SU-DHL-6 (cell line): Measurements from ENCODE around the gene CPVL.

ENCODE experiments used
- H2AFZ ChIP-seq: fragments of 200-600 bp; sonication (generic); 2 replicates; pipeline ENCODE4 v1.6.1; 2014; ENCODE audit warnings: low read depth, mild to moderate bottlenecking, moderate library complexity, mixed read lengths, antibody characterized with exemption, low read length; ENCODE audit not compliant: severe bottlenecking
- H3F3A ChIP-seq: fragments of 200-600 bp; shearing (Covaris generic); 2 replicates; pipeline ENCODE4 v1.6.0; 2016; ENCODE audit warnings: antibody characterized with exemption, mild to moderate bottlenecking; ENCODE audit not compliant: insufficient read depth
- H3K27ac ChIP-seq: fragments of 200-600 bp; sonication (generic); 2 replicates; pipeline ENCODE4 v1.5.1; 2016; ENCODE audit warnings: low read depth, mild to moderate bottlenecking, low read length, moderate library complexity, mixed read lengths
- H3K27me3 ChIP-seq: fragments of 200-600 bp; sonication (generic), shearing (Covaris generic); 2 replicates; pipeline ENCODE4 v1.6.0; 2014; ENCODE audit warnings: mild to moderate bottlenecking, low read length
- H3K36me3 ChIP-seq: fragments of 200-600 bp; sonication (generic); 2 replicates; pipeline ENCODE4 v1.6.1; 2014; ENCODE audit warnings: mild to moderate bottlenecking, low read length, mixed read lengths
- H3K4me2 ChIP-seq: fragments of 300-600, 200-600 bp; shearing (Covaris generic), sonication (generic); 2 replicates; pipeline ENCODE4 v1.6.0; 2014; ENCODE audit warnings: low read length, low read depth, mild to moderate bottlenecking; ENCODE audit not compliant: poor library complexity, severe bottlenecking
- H3K4me3 ChIP-seq: fragments of 200-600 bp; sonication (generic); 2 replicates; pipeline ENCODE4 v1.5.1; 2014; ENCODE audit warnings: antibody characterized with exemption, low read length, mild to moderate bottlenecking, mixed read lengths; ENCODE audit not compliant: insufficient read depth, poor library complexity, severe bottlenecking
- H3K79me2 ChIP-seq: fragments of 200-600 bp; sonication (generic); 2 replicates; pipeline ENCODE4 v1.6.1; 2014; ENCODE audit warnings: mild to moderate bottlenecking, low read length, moderate library complexity; ENCODE audit not compliant: insufficient read depth
- H3K9ac ChIP-seq: fragments of 200-600 bp; sonication (generic); 2 replicates; pipeline ENCODE4 v1.7.0; 2014; ENCODE audit warnings: mild to moderate bottlenecking, low read length
- H3K9me2 ChIP-seq: fragments of 200-600 bp; sonication (generic); replicated peaks from 2 replicates; pipeline ENCODE4 v1.6.1; 2014; ENCODE audit warnings: low read length; ENCODE audit not compliant: insufficient read depth
- H3K9me3 ChIP-seq: fragments of 200-600 bp; sonication (generic); 2 replicates; pipeline ENCODE4 v1.6.1; 2014; ENCODE audit warnings: low read length, mixed read lengths; ENCODE audit not compliant: insufficient read depth
- H4K20me1 ChIP-seq: fragments of 200-600 bp; sonication (generic); 2 replicates; pipeline ENCODE4 v1.6.1; 2014; ENCODE audit warnings: low read depth, mild to moderate bottlenecking, antibody characterized with exemption, low read length, moderate library complexity, mixed read lengths
- EZH2phosphoT487 ChIP-seq: fragments of 200-600 bp; sonication (generic), shearing (Covaris generic); conservative IDR thresholded peaks from 2 replicates; pipeline ENCODE4 v1.6.1; 2018; ENCODE audit warnings: mild to moderate bottlenecking, antibody characterized with exemption, low read length, moderate library complexity, mixed read lengths
- TF ChIP-seq, protein P1 (sequence below): fragments of 200-600 bp; sonication (generic); IDR thresholded peaks from one replicate; pipeline ENCODE4 v1.5.1; 2017; ENCODE audit warnings: antibody characterized with exemption, mild to moderate bottlenecking, low read length, moderate library complexity; ENCODE audit not compliant: insufficient read depth, poor library complexity, severe bottlenecking

CPVL gene

DNA sequence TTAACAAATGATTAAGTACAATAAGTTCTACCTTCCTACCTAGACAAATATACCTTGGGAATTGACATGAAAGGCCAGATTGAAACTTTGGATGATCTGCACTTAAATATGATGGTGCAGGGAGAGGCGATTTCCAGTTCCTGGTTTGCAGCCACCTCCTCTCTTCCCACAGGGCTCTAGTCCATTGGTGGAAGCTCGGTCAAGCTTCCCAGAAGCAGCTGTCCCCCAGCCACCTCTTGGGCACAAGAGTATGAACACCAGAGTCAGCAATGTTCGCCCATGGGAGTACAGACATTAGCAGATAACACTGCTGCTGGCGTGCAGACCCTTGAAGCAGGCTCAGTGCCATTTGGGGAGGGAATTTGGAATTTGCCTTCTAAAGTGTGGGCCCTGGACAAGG, 1.5 kb upstream of the CPVL start:
- no peak overlapping the region for H3K27ac ChIP-seq
- H3K4me3 ChIP-seq, result no peak overlapping the region
- H3K9ac ChIP-seq, result no peak overlapping the region
- H3K36me3 ChIP-seq, result no peaks in the 10 kb centered on the region
- H3K4me2 ChIP-seq, result no peak overlapping the region
- no peaks in the 10 kb centered on the region for H3K9me3 ChIP-seq
- H2AFZ ChIP-seq, result no peak overlapping the region
- H4K20me1 ChIP-seq, result no peaks in the 10 kb centered on the region
- no peaks in the 10 kb centered on the region for H3K9me2 ChIP-seq
- TF ChIP-seq, protein P1, sequence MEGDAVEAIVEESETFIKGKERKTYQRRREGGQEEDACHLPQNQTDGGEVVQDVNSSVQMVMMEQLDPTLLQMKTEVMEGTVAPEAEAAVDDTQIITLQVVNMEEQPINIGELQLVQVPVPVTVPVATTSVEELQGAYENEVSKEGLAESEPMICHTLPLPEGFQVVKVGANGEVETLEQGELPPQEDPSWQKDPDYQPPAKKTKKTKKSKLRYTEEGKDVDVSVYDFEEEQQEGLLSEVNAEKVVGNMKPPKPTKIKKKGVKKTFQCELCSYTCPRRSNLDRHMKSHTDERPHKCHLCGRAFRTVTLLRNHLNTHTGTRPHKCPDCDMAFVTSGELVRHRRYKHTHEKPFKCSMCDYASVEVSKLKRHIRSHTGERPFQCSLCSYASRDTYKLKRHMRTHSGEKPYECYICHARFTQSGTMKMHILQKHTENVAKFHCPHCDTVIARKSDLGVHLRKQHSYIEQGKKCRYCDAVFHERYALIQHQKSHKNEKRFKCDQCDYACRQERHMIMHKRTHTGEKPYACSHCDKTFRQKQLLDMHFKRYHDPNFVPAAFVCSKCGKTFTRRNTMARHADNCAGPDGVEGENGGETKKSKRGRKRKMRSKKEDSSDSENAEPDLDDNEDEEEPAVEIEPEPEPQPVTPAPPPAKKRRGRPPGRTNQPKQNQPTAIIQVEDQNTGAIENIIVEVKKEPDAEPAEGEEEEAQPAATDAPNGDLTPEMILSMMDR, result no peak
- TF ChIP-seq EZH2phosphoT487, result no peak
- no peaks in the 10 kb centered on the region for H3K27me3 ChIP-seq
- H3F3A ChIP-seq, result no peaks in the 10 kb centered on the region
- H3K79me2 ChIP-seq, result no peaks in the 10 kb centered on the region

DNA sequence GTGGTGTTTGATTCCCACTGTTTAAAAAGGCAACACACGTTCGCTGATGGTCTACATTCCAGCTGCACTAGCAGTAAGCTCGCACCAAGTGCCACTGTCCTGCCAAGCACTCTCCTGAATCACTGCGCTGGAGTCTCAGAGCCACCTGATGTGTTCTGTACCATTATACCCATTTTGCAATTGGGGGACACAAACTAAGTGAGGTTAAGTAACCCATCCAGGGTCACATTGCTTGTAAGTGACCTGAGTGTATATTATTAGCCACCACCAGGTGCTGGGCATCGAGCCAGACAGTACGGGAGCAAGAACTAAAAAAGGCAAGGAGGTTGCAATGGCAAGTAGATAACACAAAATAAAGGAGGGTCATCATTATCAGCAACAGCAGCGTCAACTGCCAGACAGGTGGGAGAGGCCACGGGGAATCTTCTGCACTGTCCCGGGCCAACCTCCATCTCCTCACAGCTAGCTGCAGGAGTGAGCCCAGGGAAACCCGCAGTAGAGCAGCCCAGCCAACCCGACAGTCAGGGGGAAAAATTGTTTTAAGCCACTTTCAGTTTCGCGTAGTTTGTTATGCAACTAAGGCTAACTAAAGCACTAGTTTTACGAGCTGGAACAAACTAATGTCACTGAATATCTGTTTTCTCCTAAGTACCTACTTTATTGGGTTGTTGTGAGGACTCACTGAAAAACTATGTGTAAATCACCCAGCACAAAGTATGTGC, 712 bp upstream of the CPVL start:
- Histone ChIP-seq H3K9ac (no peak overlapping the region), H3K36me3 (no peaks in the 10 kb centered on the region), H3K27me3 (no peaks in the 10 kb centered on the region), H3K79me2 (no peaks in the 10 kb centered on the region), H3K4me3 (no peak overlapping the region), H3F3A (no peaks in the 10 kb centered on the region), H3K9me2 (no peaks in the 10 kb centered on the region), H3K4me2 (peak overlapping the region; percentile 12), H3K9me3 (no peaks in the 10 kb centered on the region), H3K27ac (no peak overlapping the region), H2AFZ (no peak overlapping the region), H4K20me1 (no peaks in the 10 kb centered on the region)
- TF ChIP-seq EZH2phosphoT487, result no peak
- TF ChIP-seq, protein P1, result no peak

DNA sequence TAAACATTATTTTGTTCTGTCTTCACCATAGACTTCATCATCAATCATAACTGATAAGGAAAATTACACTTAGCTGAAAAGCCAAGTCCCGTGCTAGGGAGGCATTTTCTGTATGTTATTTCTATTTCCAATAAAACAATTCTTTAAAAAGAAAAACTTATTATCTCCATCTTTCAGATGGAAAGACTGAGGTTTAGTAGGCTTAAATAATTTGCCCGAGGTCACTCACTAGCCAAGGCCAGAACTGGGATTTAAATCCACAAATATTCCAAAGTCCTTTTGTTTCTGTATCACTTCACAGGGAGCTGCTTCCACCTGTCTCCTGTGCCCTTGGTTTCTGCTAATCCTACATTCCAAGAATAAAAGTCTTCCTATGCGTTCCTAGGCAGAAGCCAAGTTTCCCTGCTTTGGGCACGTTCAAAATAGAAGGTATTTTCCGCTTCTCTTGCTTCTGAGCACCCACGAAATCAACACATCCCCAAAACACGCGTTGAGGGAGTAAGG, 732 bp downstream of the CPVL start:
- Histone ChIP-seq H3K9me2 (no peaks in the 10 kb centered on the region), H3K27me3 (no peaks in the 10 kb centered on the region), H3K27ac (no peak overlapping the region), H3K79me2 (no peaks in the 10 kb centered on the region), H3K36me3 (no peaks in the 10 kb centered on the region), H3K4me3 (no peak overlapping the region), H4K20me1 (no peaks in the 10 kb centered on the region), H3K9ac (no peak overlapping the region), H3K4me2 (no peak overlapping the region), H3F3A (no peaks in the 10 kb centered on the region), H2AFZ (no peak overlapping the region), H3K9me3 (no peaks in the 10 kb centered on the region)
- TF ChIP-seq, protein P1, result no peak
- TF ChIP-seq EZH2phosphoT487, result no peak
